Body of pancreas (tissue), 4 donors: Measurements from ENCODE around the gene TKFC.

Source experiments
- POLR2A ChIP-seq, 3 donors: fragments of 450-650 bp; IDR thresholded peaks; one replicate each; pipeline ENCODE4 v1.6.1; 2016; ENCODE audit warnings: antibody characterized with exemption in 3 of 3, mild to moderate bottlenecking in 2 of 3
- TF ChIP-seq, protein P1 (sequence below), 7 experiments: fragments of 450-650 bp in 4 of 7; fragments of 200-600 bp in 3 of 7; sonication (generic) in 3 of 7; IDR thresholded peaks; one replicate each; pipeline ENCODE4 v1.5.1; 2016 to 2019; ENCODE audit warnings: antibody characterized with exemption in 7 of 7

DNA sequence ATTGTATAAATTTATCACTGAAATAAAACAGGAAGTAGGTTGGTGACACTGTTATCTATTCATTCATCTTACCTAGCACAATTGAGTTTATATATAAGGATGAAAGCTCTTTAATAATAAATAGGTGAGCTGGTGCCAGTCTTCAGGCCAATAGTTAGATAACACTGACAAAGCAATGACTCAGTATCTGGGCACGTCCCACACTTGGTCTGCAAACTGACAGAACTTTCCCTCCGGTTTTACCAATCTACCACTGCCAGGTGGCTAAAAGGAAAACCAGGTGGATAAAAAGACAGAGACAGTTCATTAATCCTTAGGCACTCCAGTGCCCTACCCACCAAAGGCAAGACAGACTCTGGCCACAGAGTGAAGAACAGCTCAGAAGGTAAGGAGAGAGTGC, 17.8 kb upstream of the TKFC start:
- TF ChIP-seq, protein P1, sequence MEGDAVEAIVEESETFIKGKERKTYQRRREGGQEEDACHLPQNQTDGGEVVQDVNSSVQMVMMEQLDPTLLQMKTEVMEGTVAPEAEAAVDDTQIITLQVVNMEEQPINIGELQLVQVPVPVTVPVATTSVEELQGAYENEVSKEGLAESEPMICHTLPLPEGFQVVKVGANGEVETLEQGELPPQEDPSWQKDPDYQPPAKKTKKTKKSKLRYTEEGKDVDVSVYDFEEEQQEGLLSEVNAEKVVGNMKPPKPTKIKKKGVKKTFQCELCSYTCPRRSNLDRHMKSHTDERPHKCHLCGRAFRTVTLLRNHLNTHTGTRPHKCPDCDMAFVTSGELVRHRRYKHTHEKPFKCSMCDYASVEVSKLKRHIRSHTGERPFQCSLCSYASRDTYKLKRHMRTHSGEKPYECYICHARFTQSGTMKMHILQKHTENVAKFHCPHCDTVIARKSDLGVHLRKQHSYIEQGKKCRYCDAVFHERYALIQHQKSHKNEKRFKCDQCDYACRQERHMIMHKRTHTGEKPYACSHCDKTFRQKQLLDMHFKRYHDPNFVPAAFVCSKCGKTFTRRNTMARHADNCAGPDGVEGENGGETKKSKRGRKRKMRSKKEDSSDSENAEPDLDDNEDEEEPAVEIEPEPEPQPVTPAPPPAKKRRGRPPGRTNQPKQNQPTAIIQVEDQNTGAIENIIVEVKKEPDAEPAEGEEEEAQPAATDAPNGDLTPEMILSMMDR (IDR thresholded peaks at IDR 0.05), result no peak
- TF ChIP-seq POLR2A (IDR thresholded peaks at IDR 0.05), result no peak
